ENCODE measurements around the gene MAP3K14. TPM values are rescaled to one million over a fixed set of nuclear protein-coding genes. Genes with fewer than 3 reads are reported as not detected.

The MAP3K14 gene
- total and polyA plus RNA-seq, 8 donors, result 6.1 to 16.4 (median 8.1) TPM

GRCh38 chr17:45284176-45285140 lies 32.4 kb downstream of the MAP3K14 start:
- FAIRE-seq (no peak), ATAC-seq (peak in 3 of 4 donors; percentile 14 to 54 (median 41)), DNase-seq (peak in 1 of 6 donors; percentile 29)
- Histone ChIP-seq H3K9me3 (no peaks in the 10 kb centered on the region), H3K27ac (no peak overlapping the region), H3K4me3 (no peak overlapping the region), H3K27me3 (no peaks in the 10 kb centered on the region), H3K4me1 (peaks cover 18 to 22% (median 20%) of the 10 kb centered on the region in 3 donors), H3K36me3 (peaks cover 0 to 51% (median 18%) of the 10 kb centered on the region in 3 donors)
- 83 to 84% methylated on average over 20 to 21 of the region's 21 CpGs for WGBS, 2 donors
- TF ChIP-seq CTCF (IDR thresholded peaks at IDR 0.05), result no peak
- intact Hi-C loops (cut with DNase I), result loop anchor here in 1 of 3 donors (5.0 kb wide), 1 partner anchor 38 kb away; no protein-coding TSS in a partner anchor

GRCh38 chr17:45283711-45284110 lies 33.1 kb downstream of the MAP3K14 start:
- 93% methylated on average over 10 of the region's 10 CpGs for WGBS, 2 donors
- no peak for TF ChIP-seq CTCF (IDR thresholded peaks at IDR 0.05)
- no peaks in the 10 kb centered on the region for H3K27me3 ChIP-seq
- no peaks in the 10 kb centered on the region for H3K9me3 ChIP-seq
- peaks cover 14 to 16% (median 15%) of the 10 kb centered on the region in 3 donors for H3K4me1 ChIP-seq
- FAIRE-seq, result no peak
- ATAC-seq, result no peak
- H3K36me3 ChIP-seq, result peaks cover 0 to 51% (median 18%) of the 10 kb centered on the region in 3 donors
- H3K4me3 ChIP-seq, result no peak overlapping the region
- H3K27ac ChIP-seq, result no peak overlapping the region
- peak in 1 of 6 donors; percentile 11 for DNase-seq
- intact Hi-C loops (cut with DNase I), result loop anchor here in 1 of 3 donors (5.0 kb wide), 1 partner anchor 39 kb away; no protein-coding TSS in a partner anchor

- H3K36me3 ChIP-seq, result peaks cover 0 to 48% (median 18%) of the 10 kb centered on the region in 3 donors
- intact Hi-C loops (cut with DNase I), result loop anchor here in 1 of 3 donors (5.0 kb wide), 1 partner anchor 39 kb away; no protein-coding TSS in a partner anchor
- DNase-seq, result peak in 1 of 6 donors; percentile 14
These were observed 33.9 kb downstream of the MAP3K14 start for GRCh38 chr17:45282683-45283644.

More at GRCh38 chr17:45282683-45283644, 33.9 kb downstream of the MAP3K14 start:
- Histone ChIP-seq H3K27ac (no peak overlapping the region), H3K9me3 (no peaks in the 10 kb centered on the region), H3K4me3 (no peak overlapping the region), H3K4me1 (peaks cover 13 to 16% (median 15%) of the 10 kb centered on the region in 3 donors), H3K27me3 (no peaks in the 10 kb centered on the region)
- no peak for TF ChIP-seq CTCF (IDR thresholded peaks at IDR 0.05)
- FAIRE-seq (no peak), ATAC-seq (peak in 2 of 4 donors; percentile 45 to 49)
- WGBS, 2 donors, result 71 to 80% methylated on average over 21 of the region's 21 CpGs
